ENCODE data around the gene KCP. TPM values are rescaled to one million over a fixed set of nuclear protein-coding genes. Genes with fewer than 3 reads are reported as not detected.

The KCP gene
- total and polyA plus RNA-seq, 2 of the 13 experiments (the other 11 are each of a cell fraction or from before 2014, with no cell fraction given) = 0.37 to 1.0 TPM

DNA sequence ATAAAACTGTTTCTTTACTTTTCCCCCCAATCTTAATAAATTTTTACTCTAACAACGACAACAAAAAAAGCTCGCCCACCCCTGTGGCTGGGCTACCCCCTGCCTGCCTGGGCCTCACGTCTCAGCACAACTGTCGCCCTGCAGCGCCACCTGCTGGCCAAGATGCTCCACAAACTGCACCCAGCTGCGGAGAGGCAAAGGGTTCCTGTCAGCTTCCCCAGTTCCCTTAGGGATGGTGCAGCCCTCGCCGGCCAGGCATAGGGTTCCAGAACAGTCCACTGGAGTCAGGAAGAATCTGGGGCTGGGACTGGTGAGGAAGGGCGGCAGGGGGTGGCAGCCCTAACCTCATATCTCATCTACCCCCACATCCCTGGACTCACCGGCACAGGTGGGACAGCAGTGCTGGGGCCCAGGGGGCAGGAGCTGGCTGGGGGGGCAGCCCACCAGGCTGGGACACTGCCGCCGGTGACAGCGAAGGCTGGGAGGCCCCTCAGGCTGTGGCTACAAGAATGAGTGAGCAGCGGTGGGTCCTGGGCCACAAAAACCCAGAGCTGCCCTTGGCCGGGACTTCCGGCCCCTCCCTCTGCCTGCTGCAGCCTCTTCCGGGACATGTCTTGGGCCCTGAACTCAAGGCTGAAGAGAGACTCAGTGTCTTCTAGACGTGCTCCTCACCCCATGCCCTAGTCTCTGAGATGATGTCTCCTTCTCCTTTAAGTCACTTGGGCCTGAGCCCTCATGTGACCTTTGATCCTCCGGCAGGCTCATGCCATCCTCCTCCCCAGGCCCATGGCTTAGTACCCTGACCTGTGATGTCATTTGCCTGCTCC is 26.7 kb downstream of the KCP start (continued):
- peak; percentile 15; the same call in 1 of the 2 replicates for TF ChIP-seq ZNF788 (CRISPR knock-in tag; IDR thresholded peaks at IDR 0.05; ENCODE audit: borderline replicate concordance)
- TF ChIP-seq SPEN (CRISPR knock-in tag; IDR thresholded peaks at IDR 0.05; ENCODE audit: low read depth) = 0 out of 2 replicates have a peak, but pooled peaks have one; percentile 18
- TF ChIP-seq ZFP36 (IDR thresholded peaks at IDR 0.05; ENCODE audit: borderline replicate concordance, low read depth, low read length, partially characterized antibody) = no peak
- TF ChIP-seq ZNF546 (CRISPR knock-in tag; conservative IDR thresholded peaks at IDR 0.05) = no peak
- TF ChIP-seq ZZZ3 (CRISPR knock-in tag; IDR thresholded peaks at IDR 0.05; ENCODE audit: borderline replicate concordance) = no peak
- TF ChIP-seq, protein P1, sequence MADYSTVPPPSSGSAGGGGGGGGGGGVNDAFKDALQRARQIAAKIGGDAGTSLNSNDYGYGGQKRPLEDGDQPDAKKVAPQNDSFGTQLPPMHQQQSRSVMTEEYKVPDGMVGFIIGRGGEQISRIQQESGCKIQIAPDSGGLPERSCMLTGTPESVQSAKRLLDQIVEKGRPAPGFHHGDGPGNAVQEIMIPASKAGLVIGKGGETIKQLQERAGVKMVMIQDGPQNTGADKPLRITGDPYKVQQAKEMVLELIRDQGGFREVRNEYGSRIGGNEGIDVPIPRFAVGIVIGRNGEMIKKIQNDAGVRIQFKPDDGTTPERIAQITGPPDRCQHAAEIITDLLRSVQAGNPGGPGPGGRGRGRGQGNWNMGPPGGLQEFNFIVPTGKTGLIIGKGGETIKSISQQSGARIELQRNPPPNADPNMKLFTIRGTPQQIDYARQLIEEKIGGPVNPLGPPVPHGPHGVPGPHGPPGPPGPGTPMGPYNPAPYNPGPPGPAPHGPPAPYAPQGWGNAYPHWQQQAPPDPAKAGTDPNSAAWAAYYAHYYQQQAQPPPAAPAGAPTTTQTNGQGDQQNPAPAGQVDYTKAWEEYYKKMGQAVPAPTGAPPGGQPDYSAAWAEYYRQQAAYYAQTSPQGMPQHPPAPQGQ (CRISPR knock-in tag; IDR thresholded peaks at IDR 0.05; ENCODE audit: borderline replicate concordance) = no peak
- TF ChIP-seq NAIF1 (CRISPR knock-in tag; IDR thresholded peaks at IDR 0.05; ENCODE audit: borderline replicate concordance) = 0 out of 2 replicates have a peak, but pooled peaks have one; percentile 13
- TF ChIP-seq PHF21A (CRISPR knock-in tag; IDR thresholded peaks at IDR 0.05) = no peak
- TF ChIP-seq ZNF317 (CRISPR knock-in tag; IDR thresholded peaks at IDR 0.05) = no peak
- TF ChIP-seq ZNF547 (CRISPR knock-in tag; IDR thresholded peaks at IDR 0.05) = no peak
- no peak for TF ChIP-seq HCFC1 (IDR thresholded peaks at IDR 0.05; ENCODE audit: low read depth, low read length)
- TF ChIP-seq RBM22 (optimal IDR thresholded peaks at IDR 0.05; ENCODE audit: low read length) = no peak
- no peak for TF ChIP-seq NFE2L1 (CRISPR knock-in tag; IDR thresholded peaks at IDR 0.05; ENCODE audit: borderline replicate concordance)
- TF ChIP-seq ARNTL (CRISPR knock-in tag; IDR thresholded peaks at IDR 0.05) = no peak
- TF ChIP-seq, protein P2, sequence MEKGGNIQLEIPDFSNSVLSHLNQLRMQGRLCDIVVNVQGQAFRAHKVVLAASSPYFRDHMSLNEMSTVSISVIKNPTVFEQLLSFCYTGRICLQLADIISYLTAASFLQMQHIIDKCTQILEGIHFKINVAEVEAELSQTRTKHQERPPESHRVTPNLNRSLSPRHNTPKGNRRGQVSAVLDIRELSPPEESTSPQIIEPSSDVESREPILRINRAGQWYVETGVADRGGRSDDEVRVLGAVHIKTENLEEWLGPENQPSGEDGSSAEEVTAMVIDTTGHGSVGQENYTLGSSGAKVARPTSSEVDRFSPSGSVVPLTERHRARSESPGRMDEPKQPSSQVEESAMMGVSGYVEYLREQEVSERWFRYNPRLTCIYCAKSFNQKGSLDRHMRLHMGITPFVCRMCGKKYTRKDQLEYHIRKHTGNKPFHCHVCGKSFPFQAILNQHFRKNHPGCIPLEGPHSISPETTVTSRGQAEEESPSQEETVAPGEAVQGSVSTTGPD (CRISPR knock-in tag; IDR thresholded peaks at IDR 0.05) = no peak
- TF ChIP-seq NFE2 (CRISPR knock-in tag; IDR thresholded peaks at IDR 0.05) = no peak
- TF ChIP-seq NBN (conservative IDR thresholded peaks at IDR 0.05) = no peak
- 0 out of 2 replicates have a peak, but pooled peaks have one; percentile 22 for TF ChIP-seq FOXC1 (CRISPR knock-in tag; IDR thresholded peaks at IDR 0.05; ENCODE audit: borderline replicate concordance)
- no peak for TF ChIP-seq ZNF24 (IDR thresholded peaks at IDR 0.05)
- no peak for TF ChIP-seq ZNF747 (CRISPR knock-in tag; IDR thresholded peaks at IDR 0.05; ENCODE audit: borderline replicate concordance)
- no peak for TF ChIP-seq PCBP1 (IDR thresholded peaks at IDR 0.05; ENCODE audit: borderline replicate concordance, low read depth, low read length)
- TF ChIP-seq ZSCAN20 (CRISPR knock-in tag; IDR thresholded peaks at IDR 0.05; ENCODE audit: borderline replicate concordance) = no peak
- TF ChIP-seq RELA (CRISPR knock-in tag; IDR thresholded peaks at IDR 0.05) = no peak
- no peak for TF ChIP-seq AKAP8 (CRISPR knock-in tag; IDR thresholded peaks at IDR 0.05)
- TF ChIP-seq ZNF549 (CRISPR knock-in tag; IDR thresholded peaks at IDR 0.05) = no peak
- TF ChIP-seq, protein P3, sequence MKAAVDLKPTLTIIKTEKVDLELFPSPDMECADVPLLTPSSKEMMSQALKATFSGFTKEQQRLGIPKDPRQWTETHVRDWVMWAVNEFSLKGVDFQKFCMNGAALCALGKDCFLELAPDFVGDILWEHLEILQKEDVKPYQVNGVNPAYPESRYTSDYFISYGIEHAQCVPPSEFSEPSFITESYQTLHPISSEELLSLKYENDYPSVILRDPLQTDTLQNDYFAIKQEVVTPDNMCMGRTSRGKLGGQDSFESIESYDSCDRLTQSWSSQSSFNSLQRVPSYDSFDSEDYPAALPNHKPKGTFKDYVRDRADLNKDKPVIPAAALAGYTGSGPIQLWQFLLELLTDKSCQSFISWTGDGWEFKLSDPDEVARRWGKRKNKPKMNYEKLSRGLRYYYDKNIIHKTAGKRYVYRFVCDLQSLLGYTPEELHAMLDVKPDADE (CRISPR knock-in tag; IDR thresholded peaks at IDR 0.05) = no peak
